Erythroblast (primary cell): ENCODE results near the gene LMO1.

Experiments used
- DNase-seq, 2 experiments: peaks; one replicate each; lab custom pipeline; 2025; lab: John Stamatoyannopoulos, UW
- GATA1 ChIP-seq: IDR thresholded peaks from 2 replicates; pipeline ENCODE4 v1.6.1; 2011; ENCODE audit warnings: low read depth, mild to moderate bottlenecking, control low read depth, low read length, moderate library complexity
- POLR2A ChIP-seq: IDR thresholded peaks from 2 replicates; pipeline ENCODE4 v1.6.1; 2011; ENCODE audit warnings: mild to moderate bottlenecking, low read length

LMO1 gene

GRCh38 chr11:8217926-8218325 lies 45.8 kb downstream of the LMO1 start:
- TF ChIP-seq GATA1, result no peak
- TF ChIP-seq POLR2A, result no peak
- DNase-seq, result no peak

GRCh38 chr11:8217136-8217535 lies 46.5 kb downstream of the LMO1 start:
- no peak for TF ChIP-seq GATA1
- no peak for TF ChIP-seq POLR2A
- DNase-seq, result no peak

GRCh38 chr11:8213376-8213775 lies 50.3 kb downstream of the LMO1 start:
- no peak for DNase-seq
- TF ChIP-seq POLR2A (no peak), GATA1 (no peak)

DNA sequence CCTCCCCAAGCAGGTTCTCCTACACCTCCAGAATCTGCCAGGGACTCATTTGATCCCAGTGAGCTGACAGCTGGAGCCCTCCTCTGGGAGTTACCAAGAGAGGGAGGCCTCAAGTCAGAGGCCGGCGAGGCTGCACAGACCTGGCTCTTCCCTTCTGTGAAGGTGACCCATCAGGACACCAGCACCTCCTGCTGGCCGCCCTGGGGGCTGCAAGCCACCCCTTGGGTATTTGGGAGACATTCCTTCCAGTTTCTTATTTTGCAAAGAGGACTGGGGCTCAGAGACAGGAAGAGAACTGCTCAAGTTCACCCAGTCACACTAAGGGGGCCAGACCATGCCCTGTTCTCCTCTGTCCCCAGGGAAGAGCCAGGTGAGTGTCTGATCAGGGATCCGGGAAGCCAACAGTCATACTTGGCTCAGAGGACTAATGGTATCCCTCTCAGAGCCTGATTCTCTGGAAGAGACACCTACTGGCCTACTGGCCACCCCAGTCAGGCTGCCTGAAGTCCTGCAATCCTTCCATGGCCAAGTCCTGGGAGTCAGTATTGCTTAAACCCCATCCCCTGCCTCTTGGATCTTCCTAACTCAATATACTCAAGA lies 54.4 kb downstream of the LMO1 start:
- DNase-seq, result peak; percentile 83 to 85
- TF ChIP-seq POLR2A, result no peak
- no peak for TF ChIP-seq GATA1

DNA sequence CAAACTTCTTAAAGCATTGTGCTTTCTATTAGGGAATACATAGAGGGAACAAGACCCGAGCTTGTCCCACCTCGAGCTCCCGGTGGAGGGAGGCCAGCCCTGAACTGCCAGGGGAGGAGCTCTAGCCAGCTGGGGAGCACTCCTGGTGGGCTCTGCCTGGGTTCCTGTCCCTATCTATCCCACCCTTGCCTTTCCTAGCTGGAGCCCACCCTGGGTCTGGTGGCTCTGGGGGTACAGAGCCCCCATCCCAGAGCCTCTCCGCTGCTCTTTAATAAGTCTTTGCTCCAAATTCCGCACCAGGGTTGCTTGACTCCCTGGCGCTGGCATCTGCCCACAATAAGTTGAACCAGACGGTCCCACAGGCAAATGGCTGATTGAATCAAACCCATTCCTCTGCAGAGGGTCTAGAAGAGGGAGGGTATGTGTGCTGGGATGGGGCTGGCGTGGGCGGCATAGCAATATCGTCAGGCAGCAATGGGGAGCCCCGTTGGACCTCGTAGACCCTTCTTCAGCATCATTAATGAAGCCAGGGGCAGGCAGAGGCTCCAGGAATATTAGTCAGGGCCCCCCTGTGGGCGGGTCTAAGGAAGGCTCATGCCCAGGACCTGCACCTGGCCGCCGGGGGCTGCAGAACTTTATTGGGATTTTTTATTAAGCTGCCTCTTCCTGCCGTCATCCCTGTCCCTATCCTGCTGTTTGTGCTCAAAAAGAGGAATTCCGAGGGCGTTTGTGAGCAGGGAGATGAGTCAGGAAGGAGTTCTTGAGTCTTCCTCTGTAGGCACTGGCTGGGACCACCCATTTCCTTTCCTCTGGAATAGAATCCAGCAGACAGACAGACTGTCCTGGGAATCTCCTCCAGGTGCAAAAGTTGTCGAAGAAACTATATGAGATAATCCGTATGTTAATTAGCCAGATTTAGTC lies 56.3 kb downstream of the LMO1 start:
- TF ChIP-seq POLR2A, result no peak
- no peak for TF ChIP-seq GATA1
- DNase-seq, result no peak

- peak; percentile 97 to 100 for DNase-seq
- TF ChIP-seq GATA1 (peak; percentile 100), POLR2A (peak; percentile 93)
Measured at GRCh38 chr11:8206251-8207079, 57.2 kb downstream of the LMO1 start.

DNA sequence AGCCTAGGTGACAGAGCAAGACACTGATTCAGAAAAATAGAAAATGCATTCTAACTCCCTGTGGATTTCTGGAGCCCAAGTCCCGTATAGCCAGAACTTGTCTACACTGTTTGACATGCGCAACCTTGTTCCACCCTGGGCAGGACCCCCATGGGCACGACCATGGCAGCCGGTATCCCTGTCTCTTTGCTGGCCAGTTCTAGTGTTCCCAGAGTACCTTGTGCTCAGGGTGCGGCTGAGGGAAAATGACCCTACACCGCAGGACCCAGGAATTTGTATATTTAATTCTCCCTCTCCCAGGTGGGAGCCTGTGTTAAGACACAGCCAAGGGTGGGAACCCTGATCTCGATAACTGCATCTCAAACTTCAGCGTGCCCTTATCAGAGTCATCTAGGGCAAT lies 58.1 kb downstream of the LMO1 start:
- DNase-seq, result no peak
- TF ChIP-seq GATA1 (no peak), POLR2A (no peak)

DNA sequence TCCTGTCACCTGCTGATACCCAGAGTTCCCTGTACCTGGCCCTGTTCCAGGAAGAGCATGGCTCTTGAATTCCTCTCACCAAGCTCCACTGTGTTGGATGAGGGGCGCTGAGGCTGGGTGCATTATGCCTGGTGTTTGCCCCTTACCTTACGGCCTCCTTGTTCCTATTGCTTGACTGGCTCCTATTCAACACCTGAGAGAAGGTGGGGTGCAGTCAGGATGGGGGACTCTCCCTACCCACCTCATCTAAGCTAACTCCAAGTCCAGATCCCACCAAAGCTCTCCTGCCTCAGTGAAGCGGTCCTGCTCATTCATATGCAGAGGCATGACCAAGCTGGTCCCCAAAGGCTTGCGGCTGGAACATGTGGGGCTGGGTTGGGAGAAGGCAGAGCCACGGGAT lies 59.1 kb downstream of the LMO1 start:
- no peak for TF ChIP-seq POLR2A
- TF ChIP-seq GATA1, result no peak
- DNase-seq, result no peak

DNA sequence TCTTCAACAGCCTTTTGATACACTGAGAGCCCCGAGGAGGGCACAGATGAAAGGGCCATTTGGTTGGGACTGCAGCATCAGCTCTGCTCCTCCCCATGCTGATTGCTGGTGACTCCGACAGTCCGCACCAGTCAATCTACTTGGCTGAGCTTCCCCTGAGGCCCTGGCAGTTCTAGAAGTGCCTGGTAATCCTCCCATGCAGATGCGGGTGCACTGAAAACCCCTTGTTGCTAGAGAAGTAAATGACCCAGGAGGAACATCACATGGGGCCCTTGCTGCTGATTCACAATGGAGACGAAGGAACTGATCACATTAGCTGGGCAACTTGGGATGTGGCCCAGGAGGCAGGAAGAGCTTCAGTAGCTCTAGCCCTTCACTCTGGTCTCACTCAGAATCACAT lies 59.7 kb downstream of the LMO1 start:
- TF ChIP-seq POLR2A (no peak), GATA1 (no peak)
- peak; percentile 16 to 29 for DNase-seq

- TF ChIP-seq POLR2A (no peak), GATA1 (no peak)
- DNase-seq, result peak in 1 of 2 experiments; percentile 32
Measured at GRCh38 chr11:8203414-8203715, 60.3 kb downstream of the LMO1 start.

DNA sequence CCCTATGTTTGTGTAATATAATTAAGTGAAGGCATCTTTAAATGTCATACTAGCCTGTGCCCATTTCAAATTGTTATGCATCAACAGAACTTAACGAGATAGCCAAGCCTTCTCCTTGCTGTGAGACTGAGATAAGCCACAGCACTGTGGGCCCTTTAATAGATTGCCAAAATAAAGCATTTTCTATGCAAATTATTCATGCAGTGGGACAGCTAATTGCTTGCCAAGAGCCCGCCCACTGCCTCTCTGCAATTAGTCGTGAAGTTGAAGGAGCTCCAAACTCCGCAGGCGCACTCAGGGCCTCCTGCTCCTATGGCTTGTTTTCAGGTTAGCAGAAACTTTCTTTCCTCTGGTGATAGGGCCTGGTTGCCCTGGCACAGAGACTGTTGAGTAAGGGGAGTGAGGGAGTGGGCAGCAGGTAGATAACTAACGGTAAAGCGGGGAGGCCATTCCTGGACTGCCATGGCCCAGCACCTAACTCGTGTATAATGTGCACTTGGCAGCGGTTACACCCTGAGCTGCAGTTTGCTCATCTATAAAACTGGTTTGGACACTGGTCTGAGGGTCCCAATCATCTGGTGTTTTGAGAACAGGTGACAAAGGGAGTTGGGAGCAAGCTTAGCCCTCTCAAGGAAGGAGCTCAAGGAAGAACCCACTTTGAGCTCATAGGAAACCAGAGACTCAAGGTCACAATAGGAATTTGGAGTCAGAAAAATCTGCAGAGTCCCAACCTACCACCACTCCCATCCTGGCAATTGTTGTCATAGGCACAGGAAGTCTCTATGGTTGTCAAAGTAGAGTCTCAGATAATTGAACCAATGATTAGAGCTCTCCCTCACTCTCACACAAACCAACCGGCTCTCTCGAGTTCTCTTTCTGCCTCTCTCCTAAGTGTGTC lies 60.9 kb downstream of the LMO1 start:
- peak; percentile 35 for TF ChIP-seq GATA1
- peak; percentile 84 for TF ChIP-seq POLR2A
- DNase-seq, result peak; percentile 88 to 96

- peak; percentile 71 to 74 for DNase-seq
- TF ChIP-seq POLR2A (no peak), GATA1 (no peak)
Measured at GRCh38 chr11:8201644-8202365, 61.9 kb downstream of the LMO1 start.

- no peak for DNase-seq
- TF ChIP-seq GATA1, result no peak
- no peak for TF ChIP-seq POLR2A
Measured at GRCh38 chr11:8199676-8200075, 64.0 kb downstream of the LMO1 start.
